Hindlimb muscle (tissue), 1 donor: Measurements from ENCODE around the gene ATP2C2. TPM values are rescaled to one million over a fixed set of nuclear protein-coding genes. Genes with fewer than 3 reads are reported as not detected.
"Not testable (repeated sequence)": the region's sequence is repeated elsewhere in the genome, so short reads cannot be mapped to it uniquely, and the experiment has no call there.

Experiments used
- DNase-seq: peaks from one replicate; pipeline ENCODE4 v3.0.0-alpha.2; 2013
- polyA plus RNA-seq: library from polyadenylated mRNA; unstranded; fragments of 120-200 nt; gene quantifications from one replicate; pipeline ENCODE4 v1.2.1, GENCODE V29; 2013; ENCODE audit not compliant: insufficient read length

The ATP2C2 gene
- polyA plus RNA-seq, 1 donor = 1.4 TPM

DNA sequence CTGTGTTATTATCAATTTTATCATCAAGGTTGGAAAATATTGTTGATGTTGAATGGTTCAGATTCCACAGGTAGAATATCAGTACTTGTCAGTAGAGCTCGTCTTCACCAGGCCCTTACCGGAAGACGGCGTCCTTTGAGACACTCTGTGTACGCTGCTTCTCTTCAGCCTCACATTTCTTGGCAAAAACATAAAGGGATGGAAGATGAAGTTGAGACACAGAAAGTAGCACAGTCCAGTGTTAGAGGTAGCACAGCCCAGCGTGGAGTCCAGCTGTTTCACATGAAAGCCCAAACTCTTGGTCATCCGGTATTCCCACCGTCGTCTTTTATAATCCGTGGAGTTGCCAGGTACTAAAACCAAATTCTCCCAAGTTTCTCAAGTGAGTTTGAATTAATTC is 30.4 kb downstream of the ATP2C2 start:
- no peak for DNase-seq

DNA sequence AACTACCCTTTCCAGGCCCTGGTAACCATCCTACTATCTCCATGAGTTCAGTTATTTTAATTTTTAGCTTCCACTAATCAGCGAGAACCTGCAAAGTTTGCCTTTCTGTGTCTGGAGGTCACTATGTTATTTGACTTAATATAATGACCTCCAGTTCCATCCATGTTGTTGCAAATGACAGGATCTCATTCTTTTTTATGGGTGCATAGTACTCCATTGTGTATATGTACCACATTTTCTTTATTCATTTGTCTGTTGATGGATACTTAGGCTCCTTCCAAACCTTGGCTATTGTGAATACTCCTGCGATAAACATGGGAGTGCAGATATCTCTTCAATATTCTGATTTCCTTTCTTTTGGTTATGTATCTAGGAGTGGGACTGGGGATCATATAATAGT is 31.6 kb downstream of the ATP2C2 start:
- not testable (repeated sequence) for DNase-seq

DNA sequence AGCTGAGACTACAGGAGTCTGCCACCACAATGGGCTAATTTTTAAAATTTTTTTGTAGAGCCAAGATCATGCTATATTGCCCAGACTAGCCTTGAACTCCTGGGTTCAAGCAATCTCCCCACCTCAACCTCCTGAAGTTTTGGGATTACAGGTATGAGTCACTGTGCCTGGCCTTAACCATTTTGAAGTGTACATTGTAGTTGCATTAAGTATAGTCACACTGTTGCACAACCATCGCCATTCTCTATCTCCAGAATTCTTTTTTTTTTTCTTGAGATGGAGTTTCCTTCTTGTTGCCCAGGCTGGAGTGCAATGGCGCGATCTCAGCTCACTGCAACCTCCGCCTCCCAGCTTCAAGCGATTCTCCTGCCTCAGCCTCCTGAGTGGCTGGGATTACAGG is 35.1 kb downstream of the ATP2C2 start:
- not testable (repeated sequence) for DNase-seq

DNA sequence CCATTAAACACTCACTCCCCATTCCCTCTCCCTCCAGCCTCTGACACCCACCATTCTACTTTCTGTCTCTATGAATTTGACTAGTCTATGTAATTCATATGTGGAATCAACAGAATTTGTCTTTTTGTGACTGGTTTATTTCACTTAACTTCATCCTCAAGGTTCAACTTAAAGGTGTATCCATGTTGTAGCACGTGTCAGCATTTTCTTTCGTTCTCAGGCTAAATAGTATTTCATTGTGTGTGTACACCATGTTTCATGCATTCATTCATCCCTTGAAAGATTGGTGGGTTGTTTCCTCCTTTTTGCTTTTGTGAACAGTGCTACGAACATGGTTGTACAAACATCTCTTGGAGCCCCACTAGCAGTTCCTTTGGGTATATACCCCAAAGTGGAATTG is 36.0 kb downstream of the ATP2C2 start:
- DNase-seq = no peak

DNA sequence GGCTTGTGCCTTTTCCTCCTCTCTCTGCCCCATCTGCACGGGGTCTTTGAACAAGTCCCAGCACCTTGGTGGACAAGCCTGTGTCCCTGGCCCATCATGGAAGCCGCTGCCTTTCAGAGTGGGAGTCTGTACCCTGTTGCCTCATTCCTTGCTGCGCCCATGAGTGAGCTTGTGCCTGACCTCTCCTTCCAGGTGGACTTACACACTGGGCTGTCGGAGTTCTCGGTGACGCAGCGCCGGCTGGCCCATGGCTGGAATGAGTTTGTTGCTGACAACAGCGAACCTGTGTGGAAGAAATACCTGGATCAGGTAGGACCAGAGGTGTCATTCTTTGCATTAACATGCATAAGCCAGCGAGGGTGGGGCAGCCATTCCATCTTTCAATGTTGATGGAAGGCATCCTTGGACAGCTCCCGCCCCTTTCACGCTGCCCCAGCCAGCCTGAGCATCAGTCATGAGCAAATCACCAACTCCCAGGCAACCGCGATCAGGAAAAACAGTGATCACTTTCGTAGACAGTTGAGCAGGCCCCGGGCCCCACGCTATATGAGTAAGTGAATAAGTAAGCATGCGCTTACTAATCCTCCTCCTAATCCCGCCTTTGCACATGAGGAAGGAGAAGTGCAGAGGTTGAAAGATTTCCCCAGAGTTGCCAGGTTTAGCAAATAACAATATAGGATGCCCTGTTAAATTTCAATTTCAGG is 36.8 kb downstream of the ATP2C2 start:
- no peak for DNase-seq

DNA sequence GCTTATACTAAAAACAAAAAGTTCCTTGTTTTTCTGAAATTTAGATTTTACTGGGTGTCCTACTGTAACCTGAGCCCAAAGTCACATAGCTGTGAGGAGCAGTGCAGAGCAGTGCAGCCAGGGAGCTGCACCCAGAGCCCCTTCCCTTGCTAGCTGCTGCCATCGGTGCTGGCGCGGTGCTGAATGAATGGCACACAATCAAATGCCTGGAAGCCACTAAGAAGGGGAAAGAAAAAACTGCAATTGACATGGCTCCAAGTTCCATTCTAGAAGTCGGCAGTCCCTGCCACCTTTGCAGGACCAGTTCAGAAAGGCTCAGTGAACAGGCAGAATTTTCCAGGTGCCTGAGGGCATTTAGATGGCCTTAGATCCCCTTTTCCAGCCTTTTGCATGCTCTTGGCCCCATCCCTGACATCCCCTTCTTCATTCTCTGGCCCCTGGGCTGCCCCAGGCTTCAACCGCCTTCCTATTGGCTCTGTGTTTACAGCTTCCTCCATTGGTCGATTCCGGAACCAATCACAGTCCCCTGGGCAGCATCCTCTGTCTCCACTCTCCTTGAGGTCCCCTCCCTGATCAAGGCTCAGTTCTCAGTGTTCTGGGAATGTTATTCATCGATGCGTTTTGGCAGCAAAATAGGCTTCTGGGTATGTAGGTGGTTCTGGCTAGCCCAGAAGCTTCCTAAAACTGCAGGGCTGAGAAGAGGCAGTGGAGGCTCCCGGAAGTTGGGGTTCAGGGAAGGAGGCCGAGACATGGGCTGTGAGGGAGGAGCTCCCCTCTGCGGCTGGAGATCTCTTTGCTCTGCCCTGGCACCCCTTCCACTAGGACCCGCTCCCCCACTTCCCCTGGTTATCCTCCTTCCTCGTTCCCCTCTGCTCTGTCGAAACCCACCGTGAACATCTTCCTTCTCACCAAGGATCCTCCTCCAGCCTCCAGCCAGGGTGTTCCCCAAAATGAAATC is 37.9 kb downstream of the ATP2C2 start:
- no peak for DNase-seq

DNA sequence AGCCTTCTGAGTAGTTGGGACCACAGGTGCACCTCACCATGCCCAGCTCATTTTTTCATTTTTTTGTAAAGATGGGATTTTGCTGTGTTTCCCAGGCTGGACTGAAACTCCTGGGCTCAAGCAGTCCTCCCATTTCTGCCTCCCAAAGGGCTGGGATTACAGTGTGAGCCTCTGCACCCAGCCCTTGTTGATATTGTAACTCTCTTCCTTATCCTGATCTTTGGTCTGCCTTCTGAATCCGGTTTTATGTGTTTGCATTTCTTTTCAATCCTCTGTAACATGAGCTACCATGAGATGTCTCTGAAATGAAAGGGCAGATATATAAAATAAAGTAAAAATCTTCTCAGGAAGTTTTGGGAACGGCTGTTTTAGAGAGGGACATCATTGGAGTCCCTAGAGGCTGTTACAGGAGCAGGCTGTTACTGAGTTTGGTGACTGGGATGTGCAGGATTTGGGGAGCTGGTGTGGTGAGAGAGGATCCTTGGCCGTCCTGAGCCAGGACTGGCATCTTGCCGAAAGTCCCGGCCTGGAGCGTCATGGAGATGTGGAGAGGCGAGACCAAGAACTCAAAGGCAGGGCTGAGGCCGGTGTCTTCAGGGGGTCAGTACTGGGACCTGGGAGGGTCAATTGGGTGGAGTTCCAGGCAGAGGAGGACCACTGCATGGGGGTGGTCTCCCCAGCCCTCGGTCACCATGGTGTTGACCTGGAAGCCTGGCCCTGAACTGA is 39.4 kb downstream of the ATP2C2 start:
- no peak for DNase-seq

DNA sequence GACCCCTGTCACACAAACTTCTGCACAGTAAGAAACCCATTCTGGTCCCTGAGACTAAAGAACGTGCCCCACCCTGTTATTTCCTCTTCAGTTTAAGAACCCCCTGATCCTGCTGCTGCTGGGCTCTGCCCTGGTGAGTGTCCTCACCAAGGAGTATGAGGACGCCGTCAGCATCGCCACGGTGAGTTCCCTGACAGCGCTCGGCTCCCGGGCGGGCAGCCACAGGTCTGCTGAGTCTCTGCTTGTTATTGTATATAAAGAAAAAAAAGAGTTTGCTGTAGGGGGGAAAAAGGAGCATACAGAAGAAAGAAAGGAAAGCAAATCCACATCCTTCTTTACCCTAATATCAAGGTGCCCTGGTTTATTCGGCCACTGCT is 40.0 kb downstream of the ATP2C2 start:
- no peak for DNase-seq

DNA sequence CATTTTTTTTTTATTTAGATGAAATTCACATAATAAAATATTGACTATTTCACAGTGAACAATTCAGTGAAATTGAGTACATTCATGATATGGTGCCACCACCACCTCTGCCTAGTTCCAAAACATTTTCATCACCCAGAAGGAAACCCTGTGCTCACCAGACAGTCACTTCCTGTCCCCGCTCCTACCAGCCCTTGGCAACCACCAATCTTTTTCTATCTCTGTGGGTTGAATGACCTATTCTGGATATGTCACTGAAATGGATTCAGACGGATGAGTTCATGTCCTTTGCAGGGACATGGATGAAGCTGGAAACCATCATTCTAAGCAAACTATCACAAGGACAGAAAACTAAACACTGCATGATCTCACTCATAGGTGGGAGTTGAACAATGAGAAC is 40.5 kb downstream of the ATP2C2 start:
- DNase-seq = no peak

DNA sequence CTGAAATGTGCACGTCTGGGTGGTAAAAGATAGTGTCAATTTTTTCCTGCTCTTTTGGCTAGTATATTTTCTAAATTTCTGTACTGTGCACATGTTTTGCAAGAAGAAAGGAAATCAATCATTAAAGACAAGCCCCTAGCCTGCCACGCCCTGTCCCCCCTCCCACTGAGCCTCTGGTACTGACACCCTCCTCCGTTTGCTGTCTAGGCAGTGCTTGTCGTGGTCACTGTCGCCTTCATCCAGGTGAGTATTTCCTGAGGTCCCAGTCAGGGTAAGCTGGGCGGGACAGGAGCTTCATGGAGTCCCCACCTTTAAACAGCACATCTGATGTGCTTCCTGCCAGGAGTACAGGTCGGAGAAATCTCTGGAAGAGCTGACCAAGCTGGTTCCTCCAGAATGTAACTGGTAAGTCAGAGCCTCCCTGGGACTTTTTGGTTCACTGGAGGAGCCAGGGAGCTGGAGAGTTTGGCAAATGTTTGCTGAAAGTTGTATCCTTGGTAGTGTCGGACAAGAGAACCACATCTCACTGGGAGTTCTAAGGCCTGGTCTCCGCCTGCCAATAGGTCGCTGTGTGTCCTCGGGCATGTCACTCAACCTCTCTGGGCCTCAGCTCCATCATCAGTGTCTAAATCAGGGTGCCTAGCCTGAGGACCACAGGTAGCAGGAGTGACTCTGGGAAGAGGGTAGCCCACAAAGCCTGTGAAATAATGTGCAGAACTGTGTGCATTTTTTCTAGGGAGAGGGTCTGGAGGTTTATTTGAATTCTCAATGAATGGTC is 42.2 kb downstream of the ATP2C2 start:
- no peak for DNase-seq

DNA sequence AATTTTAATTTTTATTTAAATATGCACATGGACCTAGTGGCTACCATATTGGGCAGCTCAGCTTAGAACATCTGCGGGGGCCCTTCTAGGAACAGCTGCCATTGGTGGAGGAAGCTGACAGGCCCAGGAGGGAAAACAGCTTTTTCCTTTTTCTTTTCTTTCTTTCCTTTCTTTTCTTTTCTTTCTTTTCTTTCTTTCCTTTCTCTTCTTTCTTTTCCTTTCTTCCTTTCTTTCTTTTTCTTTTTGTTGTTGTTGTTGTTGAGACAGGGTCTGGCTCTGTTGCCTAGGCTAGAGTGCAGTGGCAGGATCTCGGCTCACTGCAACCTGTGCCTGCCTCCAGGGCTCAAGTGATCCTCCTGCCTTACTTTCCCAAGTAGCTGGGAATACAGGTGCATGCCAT is 43.4 kb downstream of the ATP2C2 start:
- DNase-seq = no peak

DNA sequence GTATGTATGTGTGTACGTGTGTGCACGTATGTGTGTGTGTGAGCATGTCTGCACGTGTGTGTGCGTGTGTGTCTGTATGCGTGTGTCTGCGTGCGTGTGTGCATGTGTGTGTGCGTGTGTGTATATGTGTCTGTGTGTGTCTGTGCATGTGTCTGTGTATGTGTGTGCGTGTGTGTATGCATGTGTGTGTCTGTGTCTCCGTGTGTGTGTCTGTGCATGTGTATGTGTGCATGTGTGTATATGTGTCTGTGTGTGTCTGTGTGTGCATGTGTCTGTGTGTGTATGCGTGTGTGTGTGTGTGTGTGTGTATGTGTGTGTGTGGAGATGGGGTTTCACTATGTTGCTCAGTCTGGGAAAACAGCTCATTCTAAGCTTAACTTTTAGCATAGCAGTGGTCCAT is 43.9 kb downstream of the ATP2C2 start:
- no peak for DNase-seq

DNA sequence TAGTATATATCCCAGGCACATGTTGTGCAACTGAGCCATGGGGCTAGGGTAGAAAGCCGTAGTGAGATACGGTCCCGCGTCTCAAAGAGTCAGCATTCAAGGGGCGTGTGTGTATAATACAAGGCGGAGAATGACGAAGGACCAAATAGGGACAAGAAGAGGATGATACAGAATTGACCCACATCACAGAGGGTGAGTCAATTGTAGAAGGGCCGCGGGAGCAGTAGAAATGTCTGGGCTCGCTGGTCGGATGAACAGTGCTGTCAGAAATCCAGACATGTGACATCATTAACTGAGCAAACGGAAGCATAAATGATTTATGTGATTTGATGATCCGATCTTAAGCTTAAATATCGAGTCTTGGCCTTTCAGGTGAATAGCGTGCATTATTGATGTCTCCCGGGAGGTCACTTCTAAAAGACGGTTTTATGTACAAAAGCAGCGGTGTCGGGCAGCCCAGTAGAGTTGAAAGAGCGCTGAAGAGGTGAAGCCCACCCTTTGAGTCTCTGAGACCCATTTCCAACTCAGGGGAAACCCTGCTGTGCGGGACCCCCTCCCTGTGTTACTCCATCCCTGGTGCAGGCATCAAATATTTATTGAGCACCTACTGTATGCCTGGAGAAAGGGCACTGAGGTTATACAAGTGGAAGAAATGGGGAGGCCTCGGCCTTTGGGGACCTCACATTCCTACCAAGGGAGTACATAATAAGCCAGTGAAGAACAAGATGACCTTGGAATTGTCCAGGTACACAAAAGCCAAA is 45.1 kb downstream of the ATP2C2 start:
- DNase-seq = no peak

DNA sequence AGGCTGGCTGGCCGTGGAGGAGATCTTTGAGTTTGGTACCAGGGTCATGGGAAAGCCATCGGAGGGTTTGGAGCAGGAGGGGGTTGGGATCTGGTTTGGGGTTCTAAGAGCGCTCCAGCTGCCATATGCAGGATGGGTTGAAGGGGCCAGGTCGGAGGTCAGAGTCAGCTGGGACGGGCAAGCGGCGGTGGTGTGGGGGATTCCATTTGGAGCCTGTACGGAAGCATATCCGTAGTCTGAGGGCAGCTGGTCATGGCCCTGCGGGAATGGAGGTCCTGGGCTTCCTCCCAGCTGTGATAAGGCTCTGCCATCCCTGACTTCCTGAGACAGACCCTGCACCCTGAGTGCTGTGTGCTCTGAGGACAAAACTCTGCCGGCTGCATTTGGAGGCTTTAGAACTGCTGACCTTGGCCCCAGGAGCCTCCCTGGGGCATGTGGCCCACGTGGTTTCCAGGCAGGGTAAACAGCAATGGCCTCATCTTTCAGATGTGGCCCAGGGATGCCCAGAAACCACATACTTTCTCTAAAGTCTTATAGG is 46.5 kb downstream of the ATP2C2 start:
- DNase-seq = no peak

DNA sequence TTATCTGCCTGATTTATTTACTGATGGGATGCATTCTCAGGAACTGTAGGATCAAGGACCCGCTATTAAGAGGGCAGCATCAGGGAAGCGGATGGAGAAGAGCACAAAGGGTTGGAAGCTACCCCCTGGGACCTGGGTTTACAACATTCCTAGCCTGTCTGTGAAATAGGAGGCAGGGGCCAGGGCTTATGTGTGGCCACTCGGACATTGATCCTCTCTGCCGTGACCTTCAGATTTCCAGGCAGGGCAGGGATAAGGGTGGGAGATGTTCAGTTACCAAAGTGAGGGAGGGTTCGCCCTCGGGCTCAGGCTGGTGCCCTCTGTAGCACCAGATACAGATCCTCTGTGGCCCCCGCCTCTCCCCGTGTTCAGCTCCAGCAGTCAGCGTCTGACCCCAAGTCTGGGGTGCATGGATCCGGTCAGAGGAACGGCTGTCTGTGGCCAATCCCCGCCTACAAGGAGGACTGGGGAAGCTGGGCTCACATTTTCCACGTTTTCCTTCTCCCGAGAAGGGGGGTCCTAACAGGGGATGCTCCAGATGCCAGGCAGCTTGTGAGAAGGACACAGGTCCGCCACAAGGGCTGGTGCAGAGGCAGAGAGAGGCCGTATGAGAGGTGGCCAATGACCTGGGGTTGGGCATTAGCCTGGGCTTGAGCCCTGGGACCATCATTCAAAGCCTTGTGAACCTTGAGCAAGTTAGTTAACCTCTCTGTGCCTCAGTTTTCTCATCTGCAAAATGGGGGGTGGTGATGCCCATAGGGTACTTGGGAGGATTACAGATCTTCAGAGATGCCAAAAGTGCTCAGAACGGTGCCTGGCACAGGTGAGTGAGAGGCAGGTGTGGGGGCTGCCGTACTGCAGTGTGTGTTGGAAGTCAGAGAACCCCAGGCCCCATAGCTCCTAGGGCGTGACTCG is 48.3 kb downstream of the ATP2C2 start:
- no peak for DNase-seq

DNA sequence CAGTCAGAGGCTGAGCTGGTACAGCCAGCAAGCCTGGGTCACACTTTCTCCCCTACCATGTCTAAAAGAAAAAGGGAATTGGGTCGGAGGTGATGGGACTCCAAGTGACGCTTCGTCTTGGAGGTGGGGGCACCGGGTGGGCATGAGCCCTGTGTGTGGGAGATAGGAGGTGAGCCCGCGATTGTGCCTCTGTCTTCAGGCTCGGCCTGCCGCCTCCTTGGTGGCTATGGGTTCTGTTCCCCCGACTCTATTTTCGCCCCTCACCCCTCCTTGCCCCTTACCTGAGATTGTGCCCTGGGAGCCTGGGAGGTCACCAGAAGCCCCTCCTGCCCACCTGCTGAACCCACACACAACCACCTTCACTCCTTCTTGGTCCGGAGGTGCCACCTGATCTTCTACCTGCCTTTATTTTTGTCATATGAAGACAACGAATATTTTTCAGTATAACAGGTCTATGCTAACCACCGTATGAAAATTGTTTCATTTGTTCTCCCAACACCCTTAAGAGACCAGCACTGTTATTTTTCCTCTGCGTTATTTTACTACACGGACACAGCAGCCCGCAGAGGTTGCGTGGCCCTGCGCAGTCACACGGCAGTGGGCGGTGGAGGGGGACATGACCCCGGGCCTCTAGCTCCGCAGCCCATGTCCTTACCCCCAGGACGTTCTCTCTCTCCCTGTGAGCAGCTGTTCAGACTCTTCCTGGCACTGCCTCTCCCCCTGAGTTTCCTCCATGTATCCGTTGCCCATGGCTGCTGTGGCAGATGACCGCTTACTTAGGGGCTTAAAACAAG is 49.9 kb downstream of the ATP2C2 start:
- DNase-seq = no peak

DNA sequence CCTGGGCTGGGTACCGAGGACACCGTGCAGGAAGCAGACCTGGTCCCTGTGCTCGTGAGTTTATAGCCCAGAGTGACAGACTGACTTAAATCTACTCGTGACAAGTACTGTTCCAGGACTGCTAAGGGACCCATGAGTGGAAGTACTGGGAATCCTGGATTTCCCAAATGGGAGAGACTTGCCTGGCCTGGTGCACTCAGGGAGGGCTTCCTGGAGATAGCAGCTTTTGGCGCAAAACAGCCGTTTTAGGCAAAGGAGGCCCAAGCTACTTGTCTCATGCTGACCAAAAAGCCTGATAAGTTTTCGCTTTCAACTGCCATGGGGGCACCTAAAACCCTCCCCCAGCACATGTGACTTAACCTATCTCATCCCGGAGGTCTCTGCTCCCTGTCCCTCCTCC is 51.4 kb downstream of the ATP2C2 start:
- DNase-seq = no peak

DNA sequence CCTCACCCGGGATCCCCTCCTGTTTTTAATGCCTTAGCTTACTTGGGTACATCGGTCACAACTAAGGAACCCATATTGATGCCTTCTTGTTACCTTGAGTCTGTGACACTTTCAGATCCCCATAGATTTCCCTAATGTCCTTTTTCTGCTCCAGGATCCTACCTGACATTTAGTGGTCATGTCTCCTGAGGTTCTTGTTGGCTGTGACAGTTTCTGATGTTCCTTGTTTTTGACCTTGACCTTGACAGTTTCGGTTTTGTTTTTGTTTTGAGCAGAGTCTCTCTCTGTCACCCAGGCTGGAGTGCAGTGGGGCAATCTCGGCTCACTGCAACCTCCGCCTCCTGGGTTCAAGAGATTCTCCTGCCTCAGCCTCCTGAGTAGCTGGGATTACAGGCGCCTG is 52.2 kb downstream of the ATP2C2 start:
- not testable (repeated sequence) for DNase-seq
